SIG-M5 treated with dmso at 0.1 percent for 504 hours (cell line): ENCODE results near the gene ELP1.
"Not testable (repeated sequence)": the region's sequence is repeated elsewhere in the genome, so short reads cannot be mapped to it uniquely, and the experiment has no call there.

ENCODE experiments used
- DNase-seq: peaks from one replicate; lab custom pipeline; 2025; ENCODE audit not compliant: unreplicated experiment; lab: John Stamatoyannopoulos, UW

Gene ELP1

DNA sequence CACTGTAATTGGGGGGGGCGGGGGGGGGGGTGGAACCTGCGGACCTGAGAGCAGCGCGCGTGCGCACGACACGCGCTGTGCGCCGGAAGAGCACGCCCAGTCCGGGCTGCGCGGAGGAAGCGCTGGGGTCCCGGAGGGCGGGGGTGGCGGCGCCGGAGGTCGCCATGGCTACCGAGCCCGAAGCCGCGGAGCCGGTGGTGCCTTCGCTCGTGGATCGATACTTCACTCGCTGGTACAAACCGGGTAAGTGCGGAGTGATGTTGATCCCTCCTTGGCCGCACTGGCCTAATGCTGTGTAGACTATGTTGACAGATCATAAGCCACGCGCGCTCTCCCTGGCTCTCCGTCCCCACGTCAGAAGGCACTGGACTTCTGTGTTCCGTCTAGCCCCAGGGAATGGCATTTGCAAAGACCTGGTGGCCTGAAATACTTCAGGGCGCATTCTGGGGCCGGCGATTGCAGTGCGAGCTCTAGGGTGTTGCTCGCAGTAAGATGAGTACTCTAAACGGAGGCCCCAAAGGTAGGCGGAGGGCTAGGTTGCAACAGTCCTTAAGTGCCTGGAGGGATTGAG lies 484 bp upstream of the ELP1 start, which contains the start of gene ABITRAM:
Gene ABITRAM (plus strand): TSS at position 78 of the 571 bp plus-strand sequence. CDS start 87 bp downstream, at position 165.
- peak; percentile 75 for DNase-seq

DNA sequence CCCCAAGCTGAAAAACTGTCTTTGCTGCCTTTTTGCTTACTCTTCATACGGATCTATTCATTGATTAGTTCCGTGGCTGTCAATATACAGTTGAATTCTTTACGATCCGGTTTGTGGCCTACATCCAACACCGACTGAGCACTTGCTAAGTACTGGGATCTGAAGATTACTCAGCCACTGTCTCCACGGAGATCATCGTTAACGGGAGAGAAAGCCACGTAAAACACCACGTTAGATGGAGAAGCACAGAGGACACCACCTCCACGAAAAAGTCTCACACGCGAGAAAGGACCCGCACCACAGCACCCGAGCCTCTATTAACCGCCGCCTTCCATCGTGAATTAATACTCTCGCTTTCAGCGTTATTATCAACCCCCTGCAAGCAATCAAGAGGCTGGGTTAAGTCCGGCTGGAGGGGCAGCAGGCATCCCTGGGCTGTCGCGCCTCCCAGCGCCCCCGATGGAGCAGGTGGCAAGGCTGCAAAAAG lies 650 bp downstream of the ELP1 start:
- peak; percentile 17 for DNase-seq

DNA sequence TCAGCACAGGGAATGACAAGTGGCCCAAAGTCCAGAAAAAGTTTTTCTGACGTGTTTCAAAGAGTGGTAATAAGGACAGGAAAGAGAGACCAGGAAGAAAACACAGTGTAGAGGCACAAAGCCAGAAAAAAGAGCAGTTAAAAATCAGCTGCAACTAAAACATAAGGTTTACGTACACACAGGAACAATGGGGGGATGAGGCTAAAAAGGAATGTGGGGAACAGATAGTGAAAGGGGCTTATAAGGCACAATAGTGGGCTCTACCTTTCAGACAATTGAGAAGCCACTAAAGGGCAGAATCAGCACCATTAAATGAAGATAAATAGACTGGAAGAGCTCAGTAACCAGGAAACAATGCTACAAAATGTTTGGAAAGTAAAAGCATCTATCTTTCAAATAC lies 5.5 kb downstream of the ELP1 start:
- no peak for DNase-seq

DNA sequence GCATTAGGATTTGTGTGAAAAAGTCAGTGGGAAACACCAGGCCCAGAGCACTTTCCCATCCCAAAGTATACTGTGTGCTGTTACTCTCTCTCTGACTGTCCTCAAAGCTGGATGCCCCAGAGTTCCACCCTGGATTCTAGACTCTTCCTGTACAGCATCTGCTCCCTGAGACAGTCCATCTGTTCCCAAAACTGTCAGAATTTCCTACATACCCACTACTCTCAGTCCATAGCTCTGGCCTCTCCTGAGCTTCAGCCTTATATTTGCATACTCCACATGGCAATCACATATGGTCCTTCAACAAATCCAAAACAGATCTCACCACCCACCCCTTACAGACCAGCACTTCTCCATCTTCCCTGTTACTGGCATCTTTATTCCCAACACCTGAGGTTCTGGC lies 9.5 kb downstream of the ELP1 start:
- DNase-seq = no peak

DNA sequence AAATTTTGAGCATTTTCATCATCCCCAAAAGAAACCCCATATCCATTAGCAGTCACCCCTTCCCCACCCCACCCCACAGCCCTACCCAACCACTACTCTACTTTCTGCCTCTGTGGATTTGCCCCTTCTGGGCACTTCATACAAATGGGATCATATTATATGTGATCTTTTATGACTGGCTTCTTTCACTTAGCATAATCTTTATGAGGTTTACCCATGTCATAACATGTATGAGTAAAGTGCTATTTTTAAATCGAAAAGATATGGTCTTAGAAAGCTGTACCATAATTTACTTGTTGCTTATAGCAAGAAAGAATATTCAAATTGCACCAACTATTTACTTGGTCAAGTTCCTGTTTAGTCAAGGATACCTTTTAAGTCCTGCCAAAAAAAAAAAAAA lies 12.7 kb downstream of the ELP1 start:
- DNase-seq = no peak

DNA sequence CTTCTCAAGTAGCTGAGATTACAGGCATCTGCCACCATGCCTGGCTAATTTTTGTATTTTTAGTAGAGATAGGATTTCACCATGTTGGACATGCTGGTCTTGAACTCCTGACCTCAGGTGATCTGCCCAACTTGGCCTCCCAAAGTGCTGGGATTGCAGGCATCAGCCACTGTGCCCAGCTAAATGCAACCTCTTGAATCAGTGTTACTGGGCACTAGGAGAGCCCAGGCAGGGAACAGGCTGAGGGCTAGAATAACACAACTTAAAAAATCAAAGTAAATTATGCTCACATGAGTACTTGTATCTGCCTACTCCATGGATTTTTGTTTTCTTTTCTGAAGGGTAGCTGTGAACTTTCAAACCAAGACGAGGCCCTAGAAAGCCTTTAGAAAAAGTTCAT lies 13.5 kb downstream of the ELP1 start:
- DNase-seq = not testable (repeated sequence)

DNA sequence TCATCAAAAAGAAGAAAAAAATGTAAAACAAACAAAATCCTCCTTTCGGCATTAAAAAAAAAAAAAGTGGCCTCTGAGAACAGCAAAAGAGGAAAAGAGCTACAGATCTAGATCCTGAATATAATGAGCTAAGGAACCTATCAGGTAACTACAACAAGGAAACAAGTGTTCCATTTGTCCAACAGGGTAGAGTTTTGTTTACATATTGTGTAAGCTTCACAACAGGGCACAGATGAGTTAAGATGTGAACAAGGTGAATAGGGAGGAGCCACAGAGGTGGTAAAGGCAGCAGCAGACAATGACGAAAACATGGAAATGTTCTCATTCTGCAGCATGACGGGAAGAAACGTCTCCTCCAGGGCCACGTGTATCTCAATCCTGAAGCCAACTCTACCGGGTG lies 14.4 kb downstream of the ELP1 start:
- no peak for DNase-seq

DNA sequence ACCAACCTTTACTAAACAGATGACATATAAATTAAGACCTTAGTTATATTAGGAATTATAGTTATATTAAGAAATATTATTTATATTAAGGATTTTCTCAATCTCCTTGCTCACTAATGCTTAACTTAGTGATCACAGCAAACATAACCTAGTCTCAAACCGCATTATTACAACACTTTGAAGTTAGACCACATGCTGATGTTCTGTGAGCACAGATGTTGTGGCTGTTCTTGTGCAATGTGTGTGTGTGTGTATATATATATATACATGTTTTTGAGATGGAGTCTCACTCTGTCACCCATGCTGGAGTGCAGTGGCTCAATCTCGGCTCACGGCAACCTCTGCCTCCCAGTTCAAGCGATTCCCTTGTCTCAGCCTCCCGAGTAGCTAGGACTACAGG lies 20.5 kb downstream of the ELP1 start:
- DNase-seq = peak; percentile 89

DNA sequence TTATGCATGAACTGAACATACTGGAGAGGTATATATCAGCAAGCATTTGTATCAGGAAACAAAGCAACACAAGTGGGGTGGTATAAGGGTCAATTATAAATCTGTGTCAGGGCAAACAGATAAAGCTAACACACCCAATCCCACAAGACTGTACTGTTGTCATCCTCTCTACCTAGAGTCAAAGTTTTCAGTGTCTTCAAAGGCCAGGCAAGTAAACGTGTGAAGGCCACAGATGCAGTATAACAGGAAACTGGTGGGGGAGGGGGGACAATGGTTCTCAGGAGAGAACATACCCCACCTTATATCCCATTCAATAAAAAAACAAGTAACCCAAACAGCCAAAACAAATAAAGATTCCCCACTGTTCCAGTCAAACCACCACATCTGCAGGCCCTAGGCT lies 22.1 kb downstream of the ELP1 start:
- no peak for DNase-seq

DNA sequence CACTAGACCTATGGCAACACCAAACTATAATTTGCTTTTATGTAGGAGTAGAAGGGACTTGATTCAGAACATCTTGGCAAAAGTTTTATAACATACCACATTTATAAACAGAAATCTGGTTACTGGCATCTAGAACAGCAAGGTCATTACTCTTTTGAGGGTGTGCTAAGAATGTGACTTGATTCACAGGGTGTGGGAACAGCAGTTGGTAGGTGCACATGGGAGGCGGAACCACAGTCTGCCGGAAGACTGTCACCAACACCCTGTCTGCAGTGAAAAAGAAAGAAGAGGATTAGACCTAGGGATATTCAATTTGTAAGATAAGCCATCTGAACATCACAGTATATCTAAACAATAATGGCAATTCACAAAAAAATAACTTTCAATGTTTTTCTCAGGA lies 23.0 kb downstream of the ELP1 start:
- DNase-seq = no peak

DNA sequence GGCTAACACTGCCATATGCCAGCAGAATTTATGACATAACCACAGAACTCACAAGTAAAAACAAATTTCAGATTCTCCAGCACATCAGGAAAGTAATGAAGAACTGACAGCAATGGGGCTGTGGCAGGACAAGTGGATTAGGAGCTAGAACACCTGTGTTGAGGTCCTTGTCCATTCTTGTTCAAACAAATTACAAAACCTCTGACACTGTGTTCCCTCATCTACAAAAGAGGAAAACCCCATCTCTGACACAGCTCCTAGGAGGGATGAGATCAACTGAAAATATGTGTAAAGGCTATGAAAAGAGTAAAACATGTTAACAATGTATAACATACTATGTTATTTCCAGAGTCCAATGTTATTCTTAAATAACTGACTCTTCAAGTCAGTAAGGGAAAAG lies 23.5 kb downstream of the ELP1 start:
- no peak for DNase-seq

DNA sequence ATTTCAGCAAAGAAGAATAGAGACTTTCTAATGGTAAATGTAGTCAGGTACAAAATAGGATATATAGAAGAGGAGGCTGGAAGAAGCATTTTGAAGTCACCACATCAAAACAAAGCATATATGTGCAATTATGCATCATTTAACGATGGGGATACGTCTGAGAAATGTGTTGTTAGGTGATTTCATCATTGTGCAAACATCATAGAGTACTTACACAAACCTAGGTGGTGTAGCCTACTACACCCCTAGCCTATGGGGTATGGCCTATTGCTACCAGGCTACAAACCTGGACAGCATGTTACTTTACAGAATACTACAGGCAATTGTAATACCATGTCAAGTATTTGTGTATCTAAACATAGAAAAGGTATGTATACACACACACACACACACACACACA lies 28.4 kb downstream of the ELP1 start:
- DNase-seq = no peak

DNA sequence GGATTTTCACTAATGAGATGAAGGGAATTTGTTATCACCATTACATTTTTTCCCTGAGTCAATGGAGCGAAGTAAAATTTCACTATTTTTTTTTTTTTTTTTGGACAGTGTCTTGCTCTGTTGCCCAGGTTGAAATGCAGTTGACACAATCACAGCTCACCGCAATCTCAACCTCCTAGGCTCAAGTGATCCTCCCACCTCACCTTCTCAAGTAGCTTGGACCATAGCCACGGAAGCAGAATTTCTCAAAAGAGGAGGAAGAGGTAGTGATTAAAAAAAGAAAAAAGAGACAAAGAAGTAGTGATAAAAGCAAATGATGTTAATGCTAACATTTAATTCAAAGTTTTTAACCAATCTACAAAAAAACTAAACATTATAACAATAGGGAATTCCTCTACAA lies 29.8 kb downstream of the ELP1 start:
- DNase-seq = no peak

DNA sequence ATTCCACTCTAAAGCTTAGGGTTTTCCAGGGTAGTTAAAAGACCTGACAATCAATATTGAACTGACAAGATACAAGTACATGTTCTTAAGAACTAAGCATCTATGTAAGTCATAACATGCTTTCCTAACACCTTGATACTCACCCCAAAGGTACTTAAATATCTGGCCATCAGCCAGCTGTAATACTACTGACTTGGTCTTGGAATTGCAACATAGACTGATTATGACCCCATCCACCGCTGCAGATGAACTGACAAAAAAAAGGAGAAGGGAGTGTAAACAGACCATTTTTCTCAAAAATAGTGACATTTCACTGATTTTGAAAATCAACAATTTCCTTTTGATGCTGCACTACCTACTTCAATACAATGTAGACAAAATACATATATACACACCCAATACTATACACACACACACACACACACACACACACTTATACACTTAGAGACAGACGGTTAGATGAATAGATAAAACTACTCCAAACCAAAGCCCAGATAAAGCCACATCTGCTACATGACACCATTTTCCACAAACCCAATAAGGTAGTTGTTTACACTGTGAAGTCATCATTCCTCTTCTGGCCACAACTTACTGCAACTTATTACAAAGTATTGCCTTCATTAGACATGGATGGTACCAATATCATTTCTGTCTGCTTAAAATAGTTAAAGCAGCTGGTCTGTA lies 30.4 kb downstream of the ELP1 start:
- no peak for DNase-seq

DNA sequence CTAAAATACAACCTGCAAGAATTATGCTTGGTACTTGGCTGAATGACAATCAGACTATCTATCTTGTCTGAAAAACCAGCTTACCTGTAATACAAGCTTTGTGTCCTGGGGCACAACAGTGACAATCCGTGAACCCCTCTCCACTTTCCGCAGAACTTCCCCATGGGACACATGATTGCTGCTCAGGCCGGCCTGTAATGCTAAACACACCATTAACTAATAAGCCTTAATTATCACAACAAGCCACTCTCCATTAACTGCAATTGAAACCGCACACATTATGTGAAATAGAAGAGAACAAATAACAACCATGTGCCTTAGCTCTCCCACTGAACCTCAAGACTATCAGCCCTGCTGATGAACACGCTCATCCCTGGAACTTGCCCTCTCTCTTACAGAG lies 33.7 kb downstream of the ELP1 start:
- DNase-seq = no peak

DNA sequence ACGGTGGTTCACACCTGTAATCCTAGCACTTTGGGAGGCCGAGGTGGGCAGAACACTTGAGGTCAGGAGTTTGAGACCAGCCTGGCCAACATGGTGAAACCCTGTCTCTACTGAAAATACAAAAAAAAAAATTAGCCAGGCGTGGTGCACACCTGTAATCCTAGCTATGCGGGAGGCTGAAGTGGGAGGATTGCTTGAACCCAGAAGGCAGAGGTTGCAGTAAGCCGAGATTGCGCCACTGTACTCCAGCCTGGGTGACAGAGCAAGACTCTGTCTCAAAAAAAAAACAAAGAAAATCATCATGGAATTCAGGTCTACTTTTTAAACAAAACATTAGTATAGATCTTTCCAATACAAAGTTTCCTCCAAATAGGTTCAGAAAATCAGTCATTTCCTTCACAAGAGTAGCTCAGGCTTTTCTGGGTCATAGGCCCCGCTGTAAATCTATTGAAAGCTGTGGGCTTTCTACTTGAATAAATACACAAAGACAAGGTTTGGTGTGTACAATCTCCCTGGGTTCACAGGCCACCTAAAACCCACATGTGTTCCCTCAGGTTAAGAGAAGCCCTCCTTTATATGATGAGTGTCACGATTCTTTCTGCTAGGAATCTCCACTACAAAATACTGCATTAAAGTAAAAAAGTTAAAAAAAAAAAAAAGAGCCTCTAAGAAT lies 34.8 kb downstream of the ELP1 start:
- DNase-seq = not testable (repeated sequence)

DNA sequence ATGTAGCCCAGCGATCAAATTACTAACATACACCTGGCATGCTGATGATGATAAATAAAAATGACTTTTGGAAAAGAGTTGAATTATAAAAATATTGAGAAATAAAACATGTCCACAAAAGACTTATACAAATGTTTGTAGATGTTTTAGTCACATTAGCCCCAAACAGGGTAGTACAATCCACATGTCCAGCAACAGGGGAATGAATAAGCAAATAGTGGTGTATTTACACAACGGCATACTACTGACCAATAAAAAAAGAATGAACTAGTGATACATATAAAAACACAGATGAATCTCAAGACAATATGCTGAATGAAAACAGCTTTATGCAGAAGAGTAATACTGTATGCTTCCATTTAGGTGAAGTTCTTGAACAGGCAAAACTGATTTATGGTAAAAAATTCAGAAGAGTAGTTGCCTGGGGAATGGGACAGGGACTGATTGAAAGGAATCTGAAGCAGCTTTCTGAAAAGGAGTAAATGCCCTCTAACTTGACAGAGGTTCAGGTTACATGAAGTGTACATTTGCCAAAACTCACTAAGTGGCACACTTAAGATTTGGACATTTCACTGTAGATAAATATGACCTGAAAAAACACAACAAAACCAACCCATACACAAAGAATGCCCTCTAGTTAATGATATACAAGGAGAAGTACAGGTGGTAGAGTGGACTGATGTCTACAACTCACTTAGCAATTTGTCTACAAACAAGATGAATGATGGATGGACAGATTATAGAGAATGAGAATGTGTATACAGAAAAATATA lies 36.4 kb downstream of the ELP1 start:
- no peak for DNase-seq

DNA sequence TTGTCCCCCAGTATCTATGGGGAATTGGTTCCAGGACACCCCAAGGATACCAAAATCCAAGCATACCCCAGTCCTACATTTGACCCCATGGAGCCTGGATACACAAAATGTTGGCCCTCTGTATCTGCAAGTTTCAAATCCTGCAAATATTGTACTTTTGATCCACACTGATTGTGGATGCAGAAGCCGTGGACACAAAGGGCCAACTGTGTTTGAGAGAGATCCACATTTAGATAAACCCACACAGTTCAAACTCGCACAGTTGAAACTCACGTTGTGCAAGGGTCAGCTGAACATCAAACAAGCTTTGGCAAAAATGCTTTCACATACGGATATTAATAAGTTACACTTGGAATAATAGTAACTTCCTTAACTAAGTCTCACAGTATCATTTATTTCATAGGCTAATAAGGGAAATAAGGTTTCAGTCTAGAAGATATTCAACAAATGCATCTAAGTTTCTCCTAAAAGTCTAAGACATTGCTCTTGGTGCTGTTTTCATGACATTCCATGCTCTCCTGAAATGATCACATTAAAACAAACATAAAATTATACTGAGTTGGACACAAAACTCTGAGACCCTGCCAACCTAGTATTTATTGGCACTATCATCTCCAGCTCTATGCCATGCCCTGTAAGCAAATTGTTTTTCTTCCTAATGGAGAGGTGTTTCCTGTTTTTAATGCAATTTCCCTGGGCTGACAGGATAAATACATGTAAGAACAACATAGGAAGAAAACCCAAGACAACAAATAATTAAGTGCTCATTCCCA lies 39.5 kb downstream of the ELP1 start:
- no peak for DNase-seq

DNA sequence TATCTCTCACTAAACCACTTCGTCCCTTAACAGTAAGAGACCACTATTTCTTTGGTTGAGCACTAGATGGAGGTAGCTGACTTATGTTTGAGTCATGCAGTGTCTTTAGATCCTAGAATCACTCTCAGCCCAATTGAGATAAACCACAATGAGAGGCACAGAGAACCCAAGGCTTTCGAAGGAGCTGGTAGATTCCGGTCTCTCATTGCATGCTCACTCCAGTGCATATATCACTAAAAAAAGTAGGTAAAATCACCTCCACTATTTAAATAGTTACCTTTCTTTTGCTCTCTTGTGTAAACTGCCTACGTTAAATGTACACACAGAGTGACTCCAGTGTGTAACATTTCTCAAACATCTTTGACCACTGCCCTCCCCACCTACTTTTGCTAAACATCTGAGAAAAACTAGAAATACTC lies 44.3 kb downstream of the ELP1 start:
- DNase-seq = peak; percentile 20

DNA sequence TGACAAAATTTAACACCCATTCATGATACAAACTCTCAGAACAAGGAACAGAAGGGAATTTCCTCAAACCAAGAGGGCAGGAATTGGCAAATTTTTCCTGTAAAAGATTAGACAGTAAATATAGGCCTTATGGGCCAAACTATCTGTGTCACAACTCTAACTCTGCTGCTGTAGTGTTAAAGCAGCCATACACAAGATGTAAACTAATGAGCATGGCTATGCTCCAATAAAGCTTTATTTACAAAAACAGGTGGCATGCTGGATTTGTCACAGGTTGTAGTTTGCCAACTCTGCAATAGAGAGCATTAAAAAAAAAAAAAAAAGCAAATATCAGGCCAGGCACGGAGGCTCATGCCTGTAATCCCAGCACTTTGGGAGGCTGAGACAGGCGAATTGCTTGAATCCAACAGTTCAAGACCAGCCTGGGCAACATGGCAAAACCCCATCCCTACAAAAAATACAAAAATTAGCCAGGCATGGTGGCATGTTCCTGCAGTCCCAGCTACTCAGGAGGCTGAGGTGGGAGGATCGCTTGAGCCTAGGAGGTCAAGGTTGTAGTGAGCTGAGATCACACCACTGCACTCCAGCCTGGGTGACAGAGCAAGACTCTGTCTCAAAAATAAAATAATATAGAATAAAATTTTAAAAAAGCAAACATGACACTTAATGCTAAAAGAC lies 47.2 kb downstream of the ELP1 start:
- not testable (repeated sequence) for DNase-seq
